AG09319 (cell line): ENCODE measurements around the gene DPF3.

Experiments used
- DNase-seq: peaks from one replicate; pipeline ENCODE4 v3.0.0-alpha.2; 2010; ENCODE audit warnings: low read depth; ENCODE audit errors: extremely low read depth
- CTCF ChIP-seq: IDR thresholded peaks from 2 replicates; pipeline ENCODE4 v1.5.1; 2011; ENCODE audit warnings: low read depth, mild to moderate bottlenecking, inconsistent platforms, low read length, moderate library complexity

The DPF3 gene

GRCh38 chr14:72844524-72844923, 49.4 kb downstream of the DPF3 start:
- DNase-seq: no peak
- TF ChIP-seq CTCF: no peak

DNA sequence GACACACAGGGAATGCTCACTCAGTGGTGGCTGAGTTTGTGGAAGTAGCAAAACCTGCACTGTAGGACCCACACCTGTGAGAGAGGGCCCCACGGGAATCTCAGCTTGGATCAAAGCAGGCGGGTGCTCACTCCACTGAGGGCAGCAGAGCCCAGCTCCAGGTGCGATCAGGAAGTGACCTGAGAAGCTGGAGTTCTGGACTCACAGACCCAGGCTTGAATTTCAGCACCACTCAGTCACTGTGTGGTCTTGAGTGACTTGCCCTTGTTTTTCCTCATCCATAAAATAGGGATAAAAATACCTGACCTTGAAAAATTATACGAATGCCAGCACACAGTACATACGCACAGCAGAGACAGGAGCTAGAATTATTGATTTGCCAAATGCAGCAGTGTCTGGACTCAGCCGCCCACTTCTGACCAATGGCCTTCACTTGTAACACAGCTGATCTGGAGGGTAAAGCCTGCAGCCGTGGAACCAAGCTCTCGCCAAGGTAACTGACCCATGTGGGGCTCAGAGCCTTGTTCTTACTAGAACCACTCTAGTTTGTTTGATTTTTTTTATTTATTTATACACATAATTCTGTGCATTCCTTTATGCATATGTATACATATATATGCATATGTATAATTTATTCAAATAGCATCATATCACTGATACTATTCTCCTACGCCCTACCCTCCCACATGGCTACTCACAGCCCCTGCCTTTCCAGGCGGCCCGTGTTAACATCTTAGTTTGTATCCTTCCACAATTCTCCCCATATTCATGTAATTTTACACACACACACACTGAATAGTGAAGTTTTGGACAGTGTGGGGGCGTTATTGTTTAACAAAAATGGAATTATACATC, 53.9 kb downstream of the DPF3 start:
- DNase-seq: no peak
- TF ChIP-seq CTCF: no peak

- no peak for DNase-seq
- no peak for TF ChIP-seq CTCF
Measured at GRCh38 chr14:72839351-72839750, 54.5 kb downstream of the DPF3 start.

- no peak for TF ChIP-seq CTCF
- no peak for DNase-seq
Measured at GRCh38 chr14:72836085-72836484, 57.8 kb downstream of the DPF3 start.

DNA sequence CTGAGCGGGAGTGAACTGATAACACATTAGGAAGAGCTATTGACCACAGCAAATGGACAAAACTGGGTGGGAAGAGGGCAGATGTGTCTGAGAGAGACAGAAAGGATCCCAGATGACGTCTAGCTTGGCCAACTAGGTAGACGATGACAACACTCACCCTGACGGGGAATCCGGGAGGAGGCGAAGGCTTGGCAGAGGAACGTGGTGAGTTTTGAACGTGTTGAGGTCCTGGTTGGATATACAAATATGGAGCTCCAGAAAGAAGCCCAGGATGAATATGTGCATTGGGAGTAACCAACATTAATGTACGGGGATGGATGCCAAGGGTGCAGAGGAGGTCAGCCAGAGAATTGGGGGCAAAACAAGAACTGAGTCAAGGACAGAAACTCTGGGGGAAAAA, 60.7 kb downstream of the DPF3 start:
- DNase-seq: no peak
- TF ChIP-seq CTCF: no peak

GRCh38 chr14:72830786-72831594, 62.9 kb downstream of the DPF3 start:
- DNase-seq: no peak

More at GRCh38 chr14:72830786-72831594, 62.9 kb downstream of the DPF3 start:
- no peak for TF ChIP-seq CTCF
